ENCODE results near the gene TPSB2.

The TPSB2 gene

DNA sequence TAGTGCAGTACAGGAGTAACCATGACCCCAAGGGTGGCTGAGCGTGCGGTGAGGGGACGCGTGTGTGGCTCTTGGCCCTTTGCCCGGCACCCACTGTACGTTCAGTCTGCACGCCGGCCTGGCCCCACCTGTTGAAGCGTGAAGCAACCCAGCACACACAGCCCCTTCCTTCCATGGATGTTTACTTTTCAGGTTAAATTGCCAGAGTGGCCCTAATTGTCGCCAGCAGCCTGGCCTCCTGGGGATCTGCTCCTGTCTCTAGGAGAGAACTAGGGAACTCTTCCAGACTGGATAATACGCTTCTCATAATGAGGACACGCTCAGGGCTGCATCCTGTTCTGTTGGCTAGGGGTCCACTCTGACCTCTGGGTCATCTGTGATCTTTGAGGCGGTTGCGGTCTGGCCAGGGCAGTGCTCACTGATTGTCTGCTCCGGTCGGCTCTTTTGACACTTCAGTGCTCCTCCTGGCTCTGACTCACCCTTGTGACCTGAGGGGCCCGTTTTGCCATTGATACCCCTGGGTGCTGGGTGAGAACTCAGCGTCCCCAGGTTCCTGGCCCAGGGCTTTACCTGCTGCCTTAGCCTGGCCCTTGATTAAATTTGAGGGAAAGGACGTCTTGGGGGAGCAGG is 32.6 kb downstream of the TPSB2 start (continued):
- TF ChIP-seq, protein P1, sequence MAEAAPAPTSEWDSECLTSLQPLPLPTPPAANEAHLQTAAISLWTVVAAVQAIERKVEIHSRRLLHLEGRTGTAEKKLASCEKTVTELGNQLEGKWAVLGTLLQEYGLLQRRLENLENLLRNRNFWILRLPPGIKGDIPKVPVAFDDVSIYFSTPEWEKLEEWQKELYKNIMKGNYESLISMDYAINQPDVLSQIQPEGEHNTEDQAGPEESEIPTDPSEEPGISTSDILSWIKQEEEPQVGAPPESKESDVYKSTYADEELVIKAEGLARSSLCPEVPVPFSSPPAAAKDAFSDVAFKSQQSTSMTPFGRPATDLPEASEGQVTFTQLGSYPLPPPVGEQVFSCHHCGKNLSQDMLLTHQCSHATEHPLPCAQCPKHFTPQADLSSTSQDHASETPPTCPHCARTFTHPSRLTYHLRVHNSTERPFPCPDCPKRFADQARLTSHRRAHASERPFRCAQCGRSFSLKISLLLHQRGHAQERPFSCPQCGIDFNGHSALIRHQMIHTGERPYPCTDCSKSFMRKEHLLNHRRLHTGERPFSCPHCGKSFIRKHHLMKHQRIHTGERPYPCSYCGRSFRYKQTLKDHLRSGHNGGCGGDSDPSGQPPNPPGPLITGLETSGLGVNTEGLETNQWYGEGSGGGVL (tag by site-specific recombination; IDR thresholded peaks at IDR 0.05): 0 out of 2 replicates have a peak, but pooled peaks have one; percentile 17
- TF ChIP-seq ZFP41 (tag by site-specific recombination; IDR thresholded peaks at IDR 0.05; ENCODE audit: borderline replicate concordance) (no peak), ZNF121 (tag by site-specific recombination; IDR thresholded peaks at IDR 0.05) (no peak)

DNA sequence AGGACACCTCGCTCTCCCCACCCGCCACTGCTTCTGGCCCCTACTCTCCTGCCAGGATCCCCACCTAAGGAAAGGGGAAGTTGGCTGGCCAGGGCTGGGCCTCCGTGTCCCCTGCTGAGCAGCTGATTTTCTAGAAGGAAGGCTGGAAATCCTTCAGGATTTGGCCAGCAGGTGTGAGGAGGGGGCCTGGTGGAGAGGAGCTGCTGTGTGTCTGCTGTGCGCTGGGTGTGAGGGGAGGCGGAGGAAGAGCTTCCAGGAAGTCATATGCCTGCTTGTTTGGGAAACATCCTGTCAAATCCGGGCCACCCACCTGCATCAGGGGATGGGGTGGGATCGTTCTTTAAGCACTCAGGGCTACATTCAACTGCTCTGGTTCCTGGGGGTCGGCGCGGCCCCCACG is 33.5 kb downstream of the TPSB2 start:
- ChIA-PET CTCF (interaction anchor here (0.9 to 1.6 kb wide), 4 partner anchors 9 to 93 kb away, joined by 4 to 11 read pairs (median 6); no protein-coding TSS in a partner anchor), POLR2A (no interaction called here)
- no peaks in the 10 kb centered on the region for H3K36me3 ChIP-seq (ENCODE audit: control insufficient read depth in 2 of 2, insufficient read depth in 1 of 2, low read length in 2 of 2)
- no peak overlapping the region for H3K27ac ChIP-seq (ENCODE audit: extremely low read depth, low read depth, low read length)
- H3K4me1 ChIP-seq (ENCODE audit: control insufficient read depth, insufficient read depth, low read length): peaks cover 3% of the 10 kb centered on the region; the same call in 1 of the 2 replicates
- no peaks in the 10 kb centered on the region for H3K9me3 ChIP-seq (ENCODE audit: control insufficient read depth, insufficient read depth, low read depth, low read length)
- TF ChIP-seq, protein P2, sequence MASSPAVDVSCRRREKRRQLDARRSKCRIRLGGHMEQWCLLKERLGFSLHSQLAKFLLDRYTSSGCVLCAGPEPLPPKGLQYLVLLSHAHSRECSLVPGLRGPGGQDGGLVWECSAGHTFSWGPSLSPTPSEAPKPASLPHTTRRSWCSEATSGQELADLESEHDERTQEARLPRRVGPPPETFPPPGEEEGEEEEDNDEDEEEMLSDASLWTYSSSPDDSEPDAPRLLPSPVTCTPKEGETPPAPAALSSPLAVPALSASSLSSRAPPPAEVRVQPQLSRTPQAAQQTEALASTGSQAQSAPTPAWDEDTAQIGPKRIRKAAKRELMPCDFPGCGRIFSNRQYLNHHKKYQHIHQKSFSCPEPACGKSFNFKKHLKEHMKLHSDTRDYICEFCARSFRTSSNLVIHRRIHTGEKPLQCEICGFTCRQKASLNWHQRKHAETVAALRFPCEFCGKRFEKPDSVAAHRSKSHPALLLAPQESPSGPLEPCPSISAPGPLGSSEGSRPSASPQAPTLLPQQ (tag by site-specific recombination; IDR thresholded peaks at IDR 0.05): no peak
- 0 out of 2 replicates have a peak, but pooled peaks have one; percentile 10 for TF ChIP-seq GLIS1 (tag by site-specific recombination; IDR thresholded peaks at IDR 0.05)
- TF ChIP-seq ZNF544 (tag by site-specific recombination; IDR thresholded peaks at IDR 0.05): no peak
- TF ChIP-seq ZNF416 (tag by site-specific recombination; IDR thresholded peaks at IDR 0.05): no peak
- TF ChIP-seq SALL2 (tag by site-specific recombination; IDR thresholded peaks at IDR 0.05; ENCODE audit: borderline replicate concordance): no peak
- TF ChIP-seq ZNF341 (tag by site-specific recombination; IDR thresholded peaks at IDR 0.05; ENCODE audit: low read depth): peak; percentile 48
- H3K4me3 ChIP-seq (ENCODE audit: low read depth, low read length): no peak overlapping the region

DNA sequence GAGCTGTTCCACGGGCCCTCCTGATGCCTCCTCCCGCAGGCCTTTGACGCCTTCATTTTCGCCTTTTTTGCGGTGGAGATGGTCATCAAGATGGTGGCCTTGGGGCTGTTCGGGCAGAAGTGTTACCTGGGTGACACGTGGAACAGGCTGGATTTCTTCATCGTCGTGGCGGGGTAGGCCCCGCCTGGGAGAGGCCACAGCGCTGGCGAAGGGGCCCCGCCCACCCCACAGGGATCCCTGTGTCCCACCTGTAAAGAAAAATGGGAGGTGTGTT is 34.7 kb downstream of the TPSB2 start:
- no peak for TF ChIP-seq ZNF530 (tag by site-specific recombination; IDR thresholded peaks at IDR 0.05; ENCODE audit: low read depth)
- TF ChIP-seq BCL11B (tag by site-specific recombination; IDR thresholded peaks at IDR 0.05; ENCODE audit: low read depth): no peak
- TF ChIP-seq, protein P3, sequence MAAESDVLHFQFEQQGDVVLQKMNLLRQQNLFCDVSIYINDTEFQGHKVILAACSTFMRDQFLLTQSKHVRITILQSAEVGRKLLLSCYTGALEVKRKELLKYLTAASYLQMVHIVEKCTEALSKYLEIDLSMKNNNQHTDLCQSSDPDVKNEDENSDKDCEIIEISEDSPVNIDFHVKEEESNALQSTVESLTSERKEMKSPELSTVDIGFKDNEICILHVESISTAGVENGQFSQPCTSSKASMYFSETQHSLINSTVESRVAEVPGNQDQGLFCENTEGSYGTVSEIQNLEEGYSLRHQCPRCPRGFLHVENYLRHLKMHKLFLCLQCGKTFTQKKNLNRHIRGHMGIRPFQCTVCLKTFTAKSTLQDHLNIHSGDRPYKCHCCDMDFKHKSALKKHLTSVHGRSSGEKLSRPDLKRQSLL (tag by site-specific recombination; IDR thresholded peaks at IDR 0.05): no peak
- TF ChIP-seq, protein P4, sequence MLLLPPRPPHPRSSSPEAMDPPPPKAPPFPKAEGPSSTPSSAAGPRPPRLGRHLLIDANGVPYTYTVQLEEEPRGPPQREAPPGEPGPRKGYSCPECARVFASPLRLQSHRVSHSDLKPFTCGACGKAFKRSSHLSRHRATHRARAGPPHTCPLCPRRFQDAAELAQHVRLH (tag by site-specific recombination; IDR thresholded peaks at IDR 0.05): no peak
- TF ChIP-seq ZNF19 (tag by site-specific recombination; IDR thresholded peaks at IDR 0.05; ENCODE audit: low read depth): no peak
- TF ChIP-seq ZNF426 (tag by site-specific recombination; IDR thresholded peaks at IDR 0.05): no peak
- no peak for TF ChIP-seq ZNF24 (tag by site-specific recombination; IDR thresholded peaks at IDR 0.05)
- TF ChIP-seq ZNF677 (tag by site-specific recombination; IDR thresholded peaks at IDR 0.05): no peak
- Histone ChIP-seq H3K36me3 (ENCODE audit: control insufficient read depth in 2 of 2, insufficient read depth in 1 of 2, low read length in 2 of 2) (no peaks in the 10 kb centered on the region), H3K4me3 (ENCODE audit: low read depth, low read length) (no peak overlapping the region), H3K27ac (ENCODE audit: extremely low read depth, low read depth, low read length) (no peak overlapping the region), H3K9me3 (ENCODE audit: control insufficient read depth, insufficient read depth, low read depth, low read length) (no peaks in the 10 kb centered on the region), H3K4me1 (ENCODE audit: control insufficient read depth, insufficient read depth, low read length) (peaks cover 3% of the 10 kb centered on the region; the same call in 1 of the 2 replicates)
- ChIA-PET POLR2A (interaction anchor here (0.8 kb wide), 1 partner anchor 8 kb away, joined by 4 read pairs; no protein-coding TSS in a partner anchor), CTCF (interaction anchor here (1.6 kb wide), 1 partner anchor 89 kb away, joined by 11 read pairs; no protein-coding TSS in a partner anchor)
